Endometrial microvascular endothelial cells (primary cell): ENCODE results near the gene ZNF777. TPM values are rescaled to one million over a fixed set of nuclear protein-coding genes. Genes with fewer than 3 reads are reported as not detected.
"Not testable (repeated sequence)": the region's sequence is repeated elsewhere in the genome, so short reads cannot be mapped to it uniquely, and the experiment has no call there.

Source experiments
- in situ Hi-C: cut with HindIII; loops from 2 replicates; pipeline ENCODE4 v1.10.0; 2017; ENCODE audit warnings: low sequenced_read_pairs, low pct_unique_long_range_greater_than_20kb; ENCODE audit errors: inconsistent ontology term
- total RNA-seq: library from RNA; depleted of rRNA; stranded (reverse); fragments of >200 nt; gene quantifications from one replicate; pipeline ENCODE4 v1.2.3, GENCODE V29; 2015; ENCODE audit errors: inconsistent ontology term

Gene ZNF777
- total RNA-seq, 1 donor from 2014 or later, result 6.5 TPM

GRCh38 chr7:149423449-149424110 lies 37.3 kb downstream of the ZNF777 start:
- in situ Hi-C loops, result no loop called here

GRCh38 chr7:149422914-149423301 lies 38.0 kb downstream of the ZNF777 start:
- in situ Hi-C loops, result no loop called here

- in situ Hi-C loops, result no loop called here
These were observed 38.5 kb downstream of the ZNF777 start for GRCh38 chr7:149422162-149422913.

- in situ Hi-C loops, result no loop called here
These were observed 40.9 kb downstream of the ZNF777 start for GRCh38 chr7:149420006-149420405.

- in situ Hi-C loops, result no loop called here
These were observed 45.3 kb downstream of the ZNF777 start for GRCh38 chr7:149415391-149416071.

GRCh38 chr7:149414745-149415390 lies 46.0 kb downstream of the ZNF777 start:
- in situ Hi-C loops, result no loop called here

- in situ Hi-C loops, result no loop called here
These were observed 46.7 kb downstream of the ZNF777 start for GRCh38 chr7:149414171-149414570.

- in situ Hi-C loops, result not testable (repeated sequence)
These were observed 47.8 kb downstream of the ZNF777 start for GRCh38 chr7:149413083-149413482.

- in situ Hi-C loops, result no loop called here
These were observed 51.0 kb downstream of the ZNF777 start for GRCh38 chr7:149409895-149410294.

GRCh38 chr7:149404825-149405224 lies 56.0 kb downstream of the ZNF777 start:
- in situ Hi-C loops, result no loop called here

- in situ Hi-C loops, result no loop called here
These were observed 56.5 kb downstream of the ZNF777 start for GRCh38 chr7:149404396-149404795.

- in situ Hi-C loops, result no loop called here
These were observed 62.6 kb downstream of the ZNF777 start for GRCh38 chr7:149398195-149398820.

GRCh38 chr7:149397470-149398043 lies 63.3 kb downstream of the ZNF777 start:
- in situ Hi-C loops, result no loop called here

GRCh38 chr7:149388550-149389335 lies 72.1 kb downstream of the ZNF777 start:
- in situ Hi-C loops, result not testable (repeated sequence)

- in situ Hi-C loops, result not testable (repeated sequence)
These were observed 74.3 kb downstream of the ZNF777 start for GRCh38 chr7:149386514-149386913.

GRCh38 chr7:149385195-149385950 lies 75.5 kb downstream of the ZNF777 start:
- in situ Hi-C loops, result no loop called here
